Adrenal gland (tissue), 19 donors: ENCODE data around the gene ASB9. TPM values are rescaled to one million over a fixed set of nuclear protein-coding genes. Genes with fewer than 3 reads are reported as not detected.

Source experiments
- DNase-seq, 7 donors: peaks; one replicate each; pipeline ENCODE4 v3.0.0-alpha.2; 2019 to 2020
- H3K27ac ChIP-seq, 5 donors: fragments of 200-600 bp; sonication (generic) in 4 of 5; 1 replicate in 3 of 5; 2 replicates in 2 of 5; pipeline versions ENCODE4 v1.5.1 to v1.8.0; 2016 to 2020; ENCODE audit warnings: mild to moderate bottlenecking in 1 of 5
- H3K27me3 ChIP-seq: fragments of 200-600 bp; 2 replicates; pipeline ENCODE4 v1.8.0; 2021
- H3K36me3 ChIP-seq, 2 donors: fragments of 200-600 bp; replicated peaks in 1 of 2; 1 replicate in 1 of 2; 2 replicates in 1 of 2; pipeline versions ENCODE4 v1.5.1 to v1.8.0; 2018 to 2022
- H3K4me1 ChIP-seq, 2 donors: fragments of 200-600 bp; replicated peaks in 1 of 2; 1 replicate in 1 of 2; 2 replicates in 1 of 2; pipeline versions ENCODE4 v1.5.1 to v1.8.0; 2018 to 2021
- H3K4me3 ChIP-seq, 4 donors: fragments of 200-600 bp; sonication (generic) in 3 of 4; one replicate each; pipeline ENCODE4 v1.5.1; 2016 to 2018
- H3K9me3 ChIP-seq, 3 donors: fragments of 200-600 bp; sonication (generic) in 1 of 3; replicated peaks in 1 of 3; 1 replicate in 2 of 3; 2 replicates in 1 of 3; pipeline versions ENCODE4 v1.5.1 to v1.8.0; 2016 to 2021
- CTCF ChIP-seq, 6 experiments: fragments of 450-650 bp in 4 of 6; fragments of 200-600 bp in 2 of 6; sonication (generic) in 1 of 6; IDR thresholded peaks; 1 replicate in 5 of 6; 2 replicates in 1 of 6; pipeline versions ENCODE4 v1.5.1 to v1.8.0; 2016 to 2021; ENCODE audit warnings: antibody characterized with exemption in 6 of 6, mild to moderate bottlenecking in 2 of 6, moderate library complexity in 1 of 6
- POLR2A ChIP-seq, 2 donors: fragments of 450-650 bp; IDR thresholded peaks; one replicate each; pipeline ENCODE4 v1.6.1; 2017; ENCODE audit warnings: antibody characterized with exemption in 2 of 2, mild to moderate bottlenecking in 2 of 2, moderate library complexity in 1 of 2
- WGBS, 4 donors: extraction: QIAGEN DNeasy Blood & Tissue Kit in 2 of 4; methylation state at CpG; one replicate each; pipeline versions ENCODE4 v1.1.5 to v1.1.7; 2013 to 2017; 5-methylcytosine and 5-hydroxymethylcytosine counted together
- intact Hi-C, 2 donors: fragments of 100-400 bp; cut with DNase I; formaldehyde crosslinking; loops; one replicate each; pipeline versions ENCODE4 v1.14.1 to v1.15.0; 2022 to 2023
- long read RNA-seq, 10 donors: library from polyadenylated mRNA in 3 of 10; unstranded in 2 of 10; stranded (forward) in 1 of 10; transcript quantifications; one replicate each; pipeline ENCODE4 v2.0.0 and lab custom pipeline, GENCODE V29; 2021 to 2026
- polyA plus RNA-seq, 3 donors: library from polyadenylated mRNA; stranded (reverse); fragments of 200-250 nt in 2 of 3; fragments of 350-450 nt in 1 of 3; fragmentation: Illumina TruSeq in 1 of 3; extraction: RNeasy Lipid Tissue Mini Kit (QIAGEN cat#74804) in 1 of 3; gene quantifications; one replicate each; pipeline ENCODE4 v1.2.3, GENCODE V29; 2013 to 2014
- total RNA-seq, 9 donors: library from RNA; depleted of rRNA in 4 of 9; stranded (reverse); fragments of >200 nt in 4 of 9; fragments of 120-200 nt in 1 of 9; fragmentation: NEBNext Ultra II Directional in 1 of 9; extraction: Animal tissue kit (Norgen Biotek cat#: 25700) in 1 of 9; gene quantifications; one replicate each; pipeline versions ENCODE4 v1.1.0 to v1.2.4, GENCODE V29; 2013 to 2023
- donor health status: healthy with polysubstance abuse.
- donor health status: Bipolar disorder and iron deficiency.
- donor health status: DM: yes; HTN: yes; CAD: no.
- donor health status: DM: no; HTN: no; CAD: no.
- donor health status: DM: no; HTN: no; CAD: no.
- donor health status: DM: yes; HTN: yes; CAD: no.

The ASB9 gene
- 1 to 10 TPM in 8 of 9 donors, under 1 TPM in 1; 0.39 to 5.4 (median 2.2) TPM for total RNA-seq
- polyA plus RNA-seq, result 1 to 10 TPM in 1 of 3 donors, under 1 TPM in 2; 0.75 to 1.5 (median 0.91) TPM
- long read RNA-seq, donor 1, partial matches to known transcripts, result 0 of 3 reads
- long read RNA-seq, donor 1, other reads (novel, unspliced or antisense), result 0 of 3 reads
- long read RNA-seq, donor 2, partial matches to known transcripts, result 0 of 1 reads
- long read RNA-seq, donor 2, other reads (novel, unspliced or antisense), result 0 of 1 reads
- long read RNA-seq, donor 3, partial matches to known transcripts, result 0 of 1 reads
- long read RNA-seq, donor 3, other reads (novel, unspliced or antisense), result 0 of 1 reads
- long read RNA-seq, donor 4, partial matches to known transcripts, result 0 of 6 reads
- long read RNA-seq, donor 4, other reads (novel, unspliced or antisense), result 2 of 6 reads
- long read RNA-seq, donor 5, partial matches to known transcripts, result 0 of 2 reads
- long read RNA-seq, donor 5, other reads (novel, unspliced or antisense), result 1 of 2 reads
- long read RNA-seq, donor 6, partial matches to known transcripts, result 0 of 1 reads
- long read RNA-seq, donor 6, other reads (novel, unspliced or antisense), result 0 of 1 reads
- long read RNA-seq, donor 7, result 0 reads
- long read RNA-seq, donor 8, partial matches to known transcripts, result 0 of 1 reads
- long read RNA-seq, donor 8, other reads (novel, unspliced or antisense), result 0 of 1 reads
- long read RNA-seq, donor 9, result 0 reads
- long read RNA-seq, donor 10, result 0 reads

GRCh38 chrX:15269618-15270521 is at the start of gene ASB9:
ASB9 (minus strand) TSS chrX:15270083; CDS start chrX:15269874, 209 bp downstream.
- 34 to 53% (median 37%) methylated on average over 6 to 15 of the region's 15 CpGs for WGBS, 4 donors
- H3K27me3 ChIP-seq, result no peaks in the 10 kb centered on the region
- H3K4me1 ChIP-seq, result no peaks in the 10 kb centered on the region
- no peaks in the 10 kb centered on the region for H3K9me3 ChIP-seq
- DNase-seq, result peak; percentile 22 to 54 (median 41)
- peak within 1 kb of the TSS in 1 of 5 donors; percentile 26 for H3K27ac ChIP-seq
- TF ChIP-seq POLR2A (IDR thresholded peaks at IDR 0.05), result no peak
- TF ChIP-seq CTCF (IDR thresholded peaks at IDR 0.05), result no peak
- H3K4me3 ChIP-seq, result peak within 1 kb of the TSS in 1 of 4 donors; percentile 23
- intact Hi-C loops, result no loop called here
- H3K36me3 ChIP-seq, result no peaks in the 10 kb centered on the region

- DNase-seq, result no peak
- Histone ChIP-seq H3K4me1 (no peaks in the 10 kb centered on the region), H3K27ac (no peak overlapping the region), H3K27me3 (peaks cover 3% of the 10 kb centered on the region), H3K36me3 (no peaks in the 10 kb centered on the region), H3K9me3 (no peaks in the 10 kb centered on the region), H3K4me3 (no peak overlapping the region)
- intact Hi-C loops, result no loop called here
- TF ChIP-seq POLR2A (IDR thresholded peaks at IDR 0.05), result no peak
- no peak for TF ChIP-seq CTCF (IDR thresholded peaks at IDR 0.05)
- 77 to 99% (median 93%) methylated on average over 4 of the region's 4 CpGs for WGBS, 4 donors
Observed at GRCh38 chrX:15319075-15319474, 49.2 kb upstream of the ASB9 start.

GRCh38 chrX:15315509-15315908 is 45.6 kb upstream of the ASB9 start, which contains the start of gene ASB11:
ASB11 (minus strand) TSS chrX:15315640; CDS start chrX:15315605, 35 bp downstream.
- no peaks in the 10 kb centered on the region for H3K4me1 ChIP-seq
- 47 to 59% (median 55%) methylated on average over 3 of the region's 3 CpGs for WGBS, 4 donors
- no peak within 1 kb of the TSS for H3K27ac ChIP-seq
- intact Hi-C loops, result no loop called here
- H3K27me3 ChIP-seq, result peaks cover 11% of the 10 kb centered on the region
- DNase-seq, result no peak
- no peaks in the 10 kb centered on the region for H3K36me3 ChIP-seq
- no peak within 1 kb of the TSS for H3K4me3 ChIP-seq
- TF ChIP-seq CTCF (IDR thresholded peaks at IDR 0.05), result no peak
- TF ChIP-seq POLR2A (IDR thresholded peaks at IDR 0.05), result no peak
- H3K9me3 ChIP-seq, result no peaks in the 10 kb centered on the region
